Osteocyte (in vitro differentiated cells): ENCODE data around the gene SLC52A1. TPM values are rescaled to one million over a fixed set of nuclear protein-coding genes. Genes with fewer than 3 reads are reported as not detected.

Experiments used
- DNase-seq: peaks from one replicate; pipeline ENCODE4 v3.0.0; 2021; ENCODE audit warnings: mixed read lengths; ENCODE audit not compliant: unreplicated experiment; ENCODE audit errors: extremely low spot score
- H3K27ac Mint-ChIP-seq: one replicate; pipeline ENCODE4 v1.8.0; 2021; ENCODE audit warnings: mild to moderate bottlenecking, mixed read lengths; ENCODE audit not compliant: unreplicated experiment
- H3K27me3 Mint-ChIP-seq: one replicate; pipeline ENCODE4 v1.8.0; 2021; ENCODE audit warnings: mixed read lengths; ENCODE audit not compliant: unreplicated experiment
- H3K36me3 Mint-ChIP-seq: one replicate; pipeline ENCODE4 v1.8.0; 2021; ENCODE audit warnings: mixed read lengths; ENCODE audit not compliant: unreplicated experiment
- H3K4me1 Mint-ChIP-seq: one replicate; pipeline ENCODE4 v1.8.0; 2021; ENCODE audit warnings: mixed read lengths; ENCODE audit not compliant: unreplicated experiment
- H3K4me3 Mint-ChIP-seq: one replicate; pipeline ENCODE4 v1.8.0; 2021; ENCODE audit warnings: mild to moderate bottlenecking, moderate library complexity, mixed read lengths; ENCODE audit not compliant: unreplicated experiment
- H3K9me3 Mint-ChIP-seq: one replicate; pipeline ENCODE4 v1.8.0; 2021; ENCODE audit warnings: mixed read lengths; ENCODE audit not compliant: unreplicated experiment
- CTCF ChIP-seq: fragments of 200-600 bp; sonication (generic); IDR thresholded peaks from 2 replicates; pipeline ENCODE4 v1.5.0; 2021; ENCODE audit warnings: antibody characterized with exemption, mild to moderate bottlenecking, moderate library complexity
- total RNA-seq: library from RNA; stranded (reverse); gene quantifications from 2 replicates; pipeline ENCODE4 v1.2.1, GENCODE V29; 2021

SLC52A1 gene
- total RNA-seq, 1 donor from 2014 or later: not detected

GRCh38 chr17:5023588-5024147 lies 11.6 kb downstream of the SLC52A1 start:
- H3K4me1 Mint-ChIP-seq: no peaks in the 10 kb centered on the region
- H3K27ac Mint-ChIP-seq: no peak overlapping the region
- no peak for DNase-seq
- H3K4me3 Mint-ChIP-seq: no peak overlapping the region
- H3K36me3 Mint-ChIP-seq: peaks cover 36% of the 10 kb centered on the region
- H3K27me3 Mint-ChIP-seq: no peaks in the 10 kb centered on the region
- no peak for TF ChIP-seq CTCF
- H3K9me3 Mint-ChIP-seq: no peaks in the 10 kb centered on the region

- Mint-ChIP-seq H3K4me3 (no peak overlapping the region), H3K27me3 (no peaks in the 10 kb centered on the region), H3K27ac (no peak overlapping the region), H3K4me1 (no peaks in the 10 kb centered on the region), H3K9me3 (no peaks in the 10 kb centered on the region), H3K36me3 (peaks cover 36% of the 10 kb centered on the region)
- no peak for TF ChIP-seq CTCF
- no peak for DNase-seq
Observed at GRCh38 chr17:5022171-5022711, 13.0 kb downstream of the SLC52A1 start.

- H3K27ac Mint-ChIP-seq: no peak overlapping the region
- no peak for DNase-seq
- H3K4me3 Mint-ChIP-seq: no peak overlapping the region
- no peaks in the 10 kb centered on the region for H3K27me3 Mint-ChIP-seq
- TF ChIP-seq CTCF: no peak
- H3K36me3 Mint-ChIP-seq: peaks cover 39% of the 10 kb centered on the region
- H3K9me3 Mint-ChIP-seq: no peaks in the 10 kb centered on the region
- no peaks in the 10 kb centered on the region for H3K4me1 Mint-ChIP-seq
Observed at GRCh38 chr17:5020502-5021023, 14.7 kb downstream of the SLC52A1 start.

- H3K9me3 Mint-ChIP-seq: no peaks in the 10 kb centered on the region
- TF ChIP-seq CTCF: no peak
- no peaks in the 10 kb centered on the region for H3K4me1 Mint-ChIP-seq
- H3K27ac Mint-ChIP-seq: no peak overlapping the region
- no peak overlapping the region for H3K4me3 Mint-ChIP-seq
- no peaks in the 10 kb centered on the region for H3K27me3 Mint-ChIP-seq
- peaks cover 41% of the 10 kb centered on the region for H3K36me3 Mint-ChIP-seq
- no peak for DNase-seq
Observed at GRCh38 chr17:5019475-5019956, 15.7 kb downstream of the SLC52A1 start.

- DNase-seq: no peak
- no peak overlapping the region for H3K4me3 Mint-ChIP-seq
- no peak for TF ChIP-seq CTCF
- no peaks in the 10 kb centered on the region for H3K4me1 Mint-ChIP-seq
- no peaks in the 10 kb centered on the region for H3K9me3 Mint-ChIP-seq
- no peak overlapping the region for H3K27ac Mint-ChIP-seq
- H3K27me3 Mint-ChIP-seq: no peaks in the 10 kb centered on the region
- peaks cover 25% of the 10 kb centered on the region for H3K36me3 Mint-ChIP-seq
Observed at GRCh38 chr17:5014357-5014756, 20.9 kb downstream of the SLC52A1 start.
